Posterior cingulate gyrus (tissue), 11 donors: ENCODE results near the gene FOXA3.

Source experiments
- DNase-seq, 10 donors: peaks; one replicate each; pipeline versions ENCODE4 v3.0.0 to v3.0.0-alpha.2; 2020 to 2021; ENCODE audit warnings: mixed read lengths in 3 of 10
- intact Hi-C: fragments of 100-400 bp; cut with DNase I; formaldehyde crosslinking; loops from one replicate; pipeline ENCODE4 v1.15.1; 2023

Gene FOXA3

DNA sequence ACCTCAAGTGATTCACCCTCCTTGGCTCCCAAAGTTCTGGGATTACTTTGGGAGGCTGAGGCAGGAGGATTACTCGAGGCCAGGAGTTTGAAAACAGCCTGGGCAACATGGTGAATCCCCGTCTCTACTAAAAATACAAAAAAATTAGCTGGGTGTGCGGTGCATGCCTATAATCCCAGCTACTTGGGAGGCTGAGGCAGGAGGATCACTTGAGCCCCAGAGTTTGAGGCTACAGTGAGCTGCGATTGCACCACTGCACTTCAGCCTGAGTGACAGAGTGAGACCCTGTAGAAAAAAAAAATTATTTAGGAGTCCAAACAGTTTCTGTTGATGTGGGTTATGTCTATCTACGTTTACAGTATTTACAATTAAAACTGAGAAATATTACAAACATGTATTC lies 6.7 kb downstream of the FOXA3 start:
- intact Hi-C loops: no loop called here
- no peak for DNase-seq

DNA sequence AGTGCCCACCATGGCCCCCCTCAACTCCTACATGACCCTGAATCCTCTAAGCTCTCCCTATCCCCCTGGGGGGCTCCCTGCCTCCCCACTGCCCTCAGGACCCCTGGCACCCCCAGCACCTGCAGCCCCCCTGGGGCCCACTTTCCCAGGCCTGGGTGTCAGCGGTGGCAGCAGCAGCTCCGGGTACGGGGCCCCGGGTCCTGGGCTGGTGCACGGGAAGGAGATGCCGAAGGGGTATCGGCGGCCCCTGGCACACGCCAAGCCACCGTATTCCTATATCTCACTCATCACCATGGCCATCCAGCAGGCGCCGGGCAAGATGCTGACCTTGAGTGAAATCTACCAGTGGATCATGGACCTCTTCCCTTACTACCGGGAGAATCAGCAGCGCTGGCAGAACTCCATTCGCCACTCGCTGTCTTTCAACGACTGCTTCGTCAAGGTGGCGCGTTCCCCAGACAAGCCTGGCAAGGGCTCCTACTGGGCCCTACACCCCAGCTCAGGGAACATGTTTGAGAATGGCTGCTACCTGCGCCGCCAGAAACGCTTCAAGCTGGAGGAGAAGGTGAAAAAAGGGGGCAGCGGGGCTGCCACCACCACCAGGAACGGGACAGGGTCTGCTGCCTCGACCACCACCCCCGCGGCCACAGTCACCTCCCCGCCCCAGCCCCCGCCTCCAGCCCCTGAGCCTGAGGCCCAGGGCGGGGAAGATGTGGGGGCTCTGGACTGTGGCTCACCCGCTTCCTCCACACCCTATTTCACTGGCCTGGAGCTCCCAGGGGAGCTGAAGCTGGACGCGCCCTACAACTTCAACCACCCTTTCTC lies 8.2 kb downstream of the FOXA3 start:
- intact Hi-C loops: no loop called here

DNA sequence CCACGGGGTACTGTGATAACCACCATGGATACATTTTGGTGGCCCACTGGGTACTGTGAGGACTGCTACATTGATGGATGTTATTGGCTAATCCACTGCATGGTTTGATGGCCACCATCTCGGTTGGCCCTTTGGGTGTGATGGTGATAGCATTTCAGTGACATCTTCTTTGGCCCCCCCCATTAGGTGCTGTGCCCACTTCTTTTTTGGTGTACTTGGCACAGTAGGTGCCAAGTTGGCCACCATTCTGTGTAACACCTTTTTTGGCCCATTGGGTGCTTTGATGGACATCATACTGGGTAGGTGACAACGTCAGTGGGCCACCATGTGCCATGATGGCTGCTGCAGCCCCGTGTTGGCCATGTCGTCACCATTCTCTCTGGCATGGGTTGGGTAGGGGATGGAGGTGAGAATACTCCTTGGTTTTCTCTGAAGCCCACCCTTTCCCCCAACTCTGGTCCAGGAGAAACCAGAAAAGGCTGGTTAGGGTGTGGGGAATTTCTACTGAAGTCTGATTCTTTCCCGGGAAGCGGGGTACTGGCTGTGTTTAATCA lies 9.2 kb downstream of the FOXA3 start:
- no peak for DNase-seq
- intact Hi-C loops: no loop called here

More for the DNA sequence above, 8.2 kb downstream of the FOXA3 start:
- DNase-seq: no peak

DNA sequence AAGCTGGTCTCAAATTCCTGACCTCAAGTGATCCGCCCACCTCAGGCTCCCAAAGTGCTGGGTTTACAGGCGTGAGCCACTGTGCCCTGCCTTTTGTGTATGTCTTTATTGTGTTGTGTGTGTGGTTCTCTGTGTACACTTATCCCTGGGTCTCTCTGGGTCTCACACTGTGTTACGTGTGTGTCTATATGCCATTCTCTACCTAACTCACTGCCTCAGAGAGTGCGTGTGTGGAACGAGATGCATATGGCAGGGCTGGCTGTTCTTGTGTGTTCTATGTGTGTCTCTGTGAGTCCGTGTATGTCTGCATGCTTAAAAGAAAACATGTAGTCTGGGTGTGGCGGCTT lies 10.5 kb downstream of the FOXA3 start:
- intact Hi-C loops: no loop called here
- no peak for DNase-seq

DNA sequence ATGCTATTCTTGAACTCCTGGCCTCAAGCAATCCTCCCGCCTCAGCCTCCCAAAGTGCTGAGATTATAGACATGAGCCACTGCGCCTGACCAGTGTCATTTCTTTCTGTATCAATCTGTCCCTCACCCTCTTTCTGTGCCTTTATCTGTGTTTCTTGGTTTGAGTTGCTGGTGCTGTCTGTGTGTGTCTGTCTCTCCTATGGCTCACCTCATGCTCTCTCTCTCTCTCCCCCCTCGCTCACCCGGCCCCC lies 12.0 kb downstream of the FOXA3 start:
- DNase-seq: no peak
- intact Hi-C loops: no loop called here

DNA sequence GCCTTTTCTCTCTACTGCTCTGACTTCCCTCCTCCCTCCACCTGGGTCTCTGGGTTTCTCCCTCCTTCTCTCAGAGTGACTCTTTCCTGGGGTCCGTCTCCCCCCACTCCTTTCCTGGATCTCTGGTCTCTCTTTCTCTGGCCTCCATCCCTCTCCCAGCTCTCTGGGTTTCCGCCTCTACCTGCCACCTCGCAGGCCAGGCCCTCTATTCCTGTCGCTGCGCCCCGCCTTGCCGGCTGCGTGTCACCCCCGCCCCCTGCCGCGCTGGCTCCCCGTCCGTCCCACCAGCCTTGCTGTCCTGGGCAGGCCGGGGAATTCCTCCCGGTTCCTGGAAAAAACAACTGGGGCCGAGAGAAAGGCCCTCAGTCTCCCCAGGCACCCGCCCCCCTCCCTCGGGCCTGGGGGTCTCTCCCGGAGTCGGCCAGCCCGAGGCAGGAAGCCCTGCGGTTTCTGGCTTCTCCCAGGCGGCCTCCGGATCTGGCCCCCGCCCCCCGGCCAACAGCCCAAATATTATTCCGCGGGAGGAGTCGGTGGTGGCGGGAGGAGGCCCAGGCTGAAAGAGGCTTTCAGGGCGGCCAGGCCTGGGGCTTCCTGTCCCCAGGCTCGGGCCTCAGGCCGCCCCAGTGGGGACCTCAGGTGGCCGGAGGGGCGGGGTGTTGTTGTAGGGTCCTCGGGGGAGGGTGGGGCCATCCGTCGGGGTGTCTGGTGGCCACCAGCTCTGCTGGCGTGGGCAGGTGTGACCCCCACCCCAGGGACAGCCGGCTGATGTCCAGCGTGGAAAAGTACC lies 12.5 kb downstream of the FOXA3 start:
- intact Hi-C loops: no loop called here
- DNase-seq: no peak

DNA sequence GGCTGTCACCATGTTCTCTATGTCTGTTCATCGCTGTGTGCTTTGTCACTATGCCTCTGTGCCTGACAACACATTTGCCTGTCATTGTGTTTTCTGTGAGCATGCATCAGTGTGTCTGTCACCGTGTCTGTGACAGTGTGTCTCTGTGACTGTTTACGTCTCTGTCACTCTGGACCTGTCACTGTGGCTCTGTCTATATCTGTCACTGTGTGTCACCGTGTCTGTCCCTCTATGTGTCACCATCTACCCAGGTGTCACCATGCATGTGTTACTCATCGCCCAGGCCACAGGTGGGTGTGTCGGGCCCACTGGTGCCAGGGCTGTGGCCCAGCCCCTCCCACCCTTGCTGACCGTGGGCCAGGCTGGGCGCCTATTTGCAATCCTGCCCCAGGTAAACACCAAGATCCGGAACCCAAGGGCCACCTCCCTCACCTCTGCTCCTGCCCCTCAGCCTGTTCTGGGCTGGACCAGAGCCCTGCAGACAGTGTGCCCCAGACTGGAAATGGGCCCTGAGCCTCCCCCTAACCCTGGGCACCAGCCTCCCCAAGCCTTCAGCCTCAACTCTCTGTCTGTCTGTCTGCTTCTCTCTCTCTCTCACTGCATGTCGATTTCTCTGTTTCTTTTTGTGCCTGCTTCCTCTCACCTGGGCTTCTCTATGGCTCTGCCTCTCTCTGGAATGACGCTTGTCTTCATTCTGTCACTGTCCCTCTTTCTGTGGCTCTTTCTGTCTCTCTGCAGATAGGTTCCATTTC lies 14.1 kb downstream of the FOXA3 start:
- DNase-seq: peak in 1 of 10 donors; percentile 41
- intact Hi-C loops: no loop called here

DNA sequence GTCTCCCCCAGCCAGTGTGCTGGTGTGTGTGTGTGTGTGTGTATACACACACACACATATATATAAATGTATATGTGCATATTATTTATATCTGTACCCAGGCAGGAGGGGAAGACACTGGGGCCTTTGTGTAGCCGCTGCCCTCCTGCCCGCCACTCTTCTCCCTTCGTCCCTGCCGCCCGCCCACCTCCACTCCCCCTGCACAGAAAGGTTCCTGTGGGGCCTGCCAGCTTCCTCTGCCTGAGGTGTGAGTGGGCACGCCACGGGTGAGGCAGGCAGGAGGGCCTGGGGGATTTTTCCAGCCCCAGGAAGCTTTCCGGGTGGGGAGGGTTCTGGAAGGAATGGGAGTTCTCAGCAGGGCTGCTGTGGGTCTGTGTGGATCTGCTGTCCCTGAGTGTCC lies 14.9 kb downstream of the FOXA3 start:
- intact Hi-C loops: no loop called here
- DNase-seq: peak in 1 of 10 donors; percentile 48

DNA sequence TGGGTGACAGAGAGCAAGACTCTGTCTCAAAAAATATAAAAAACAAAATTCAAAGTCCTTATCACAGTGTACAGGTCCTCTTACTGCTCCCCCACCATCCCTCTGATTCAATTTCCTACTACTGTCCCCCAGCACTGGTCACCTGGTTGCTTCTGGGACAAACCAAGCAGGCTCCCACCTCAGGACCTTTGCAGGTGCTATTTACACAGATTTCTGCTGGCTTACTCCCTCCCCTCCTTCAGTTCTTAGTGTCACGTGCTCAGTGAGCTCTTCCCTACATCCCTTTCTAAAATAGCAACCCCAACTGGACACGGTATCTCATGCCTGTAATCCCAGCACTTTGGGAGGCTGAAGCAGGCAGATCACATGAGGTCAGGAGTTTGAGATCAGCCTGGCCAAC lies 15.8 kb downstream of the FOXA3 start:
- DNase-seq: no peak
- intact Hi-C loops: no loop called here

DNA sequence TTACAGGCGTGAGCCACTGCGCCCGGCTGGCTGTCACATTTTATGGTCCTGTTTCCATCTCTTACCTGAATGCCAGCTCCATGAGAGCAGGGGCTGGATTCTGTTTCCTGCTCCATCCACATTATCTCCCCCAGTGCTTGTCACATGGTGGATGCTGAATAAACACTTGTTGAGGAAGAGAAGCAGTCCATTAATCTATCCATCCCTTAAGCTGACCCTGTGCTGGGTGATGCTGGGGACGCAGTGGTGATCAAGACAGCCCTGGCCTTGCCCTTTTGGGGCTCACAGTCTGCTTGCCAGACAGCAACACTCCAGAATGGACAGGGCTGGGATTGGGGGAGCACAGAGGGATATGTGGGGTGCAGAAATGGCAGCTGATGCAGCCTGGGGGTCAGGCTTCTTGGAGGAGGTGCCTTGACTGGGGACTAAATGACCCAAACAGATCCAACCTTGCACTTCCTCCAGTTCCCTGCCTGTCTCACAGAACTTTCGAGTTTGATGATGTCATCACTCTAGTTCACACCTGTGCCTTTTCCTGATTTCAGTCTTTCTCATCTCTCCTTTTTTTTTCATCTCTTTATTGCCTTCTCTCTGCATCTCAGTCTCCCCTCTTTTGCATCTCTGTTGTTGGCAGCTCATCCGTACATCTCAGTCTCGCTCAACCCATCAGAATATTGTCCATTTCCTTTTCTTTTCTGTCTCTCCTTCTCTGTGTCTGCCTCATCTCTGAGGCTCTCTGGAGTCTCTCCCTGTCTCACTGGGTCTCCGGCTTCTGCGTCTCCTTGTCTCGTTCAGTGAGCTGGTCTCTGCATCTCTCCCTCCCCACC lies 17.2 kb downstream of the FOXA3 start:
- intact Hi-C loops: no loop called here
- DNase-seq: no peak

DNA sequence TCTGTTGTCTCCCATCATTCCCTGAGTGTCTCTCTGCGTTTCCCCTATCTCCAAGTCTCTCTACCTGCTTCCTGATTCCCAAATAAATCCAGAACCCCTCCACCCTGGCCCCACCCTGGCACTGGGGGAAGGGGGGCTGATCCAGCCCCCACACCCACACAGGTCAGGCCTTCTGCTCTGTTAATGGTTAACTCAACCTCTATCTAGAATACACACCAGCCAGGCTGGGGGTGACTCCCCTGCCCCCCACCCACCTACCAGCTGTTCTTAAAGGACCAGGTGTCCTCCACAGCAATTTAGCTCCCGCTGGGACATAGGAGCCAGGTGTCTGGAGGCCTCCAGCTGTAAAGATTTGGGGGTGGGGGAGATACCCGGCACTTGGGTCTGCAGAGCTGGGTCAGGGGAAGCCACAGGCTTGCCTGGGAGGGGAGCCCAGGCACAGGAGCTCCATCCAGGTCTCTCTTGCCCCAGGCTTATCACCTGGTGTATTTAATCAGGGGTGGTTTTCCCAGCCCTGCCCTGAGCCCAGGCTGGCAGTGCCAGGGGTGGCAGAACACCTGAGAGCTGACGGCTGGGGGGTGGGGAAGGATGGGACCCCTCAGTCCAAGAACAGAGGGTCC lies 17.9 kb downstream of the FOXA3 start:
- intact Hi-C loops: no loop called here
- DNase-seq: no peak

DNA sequence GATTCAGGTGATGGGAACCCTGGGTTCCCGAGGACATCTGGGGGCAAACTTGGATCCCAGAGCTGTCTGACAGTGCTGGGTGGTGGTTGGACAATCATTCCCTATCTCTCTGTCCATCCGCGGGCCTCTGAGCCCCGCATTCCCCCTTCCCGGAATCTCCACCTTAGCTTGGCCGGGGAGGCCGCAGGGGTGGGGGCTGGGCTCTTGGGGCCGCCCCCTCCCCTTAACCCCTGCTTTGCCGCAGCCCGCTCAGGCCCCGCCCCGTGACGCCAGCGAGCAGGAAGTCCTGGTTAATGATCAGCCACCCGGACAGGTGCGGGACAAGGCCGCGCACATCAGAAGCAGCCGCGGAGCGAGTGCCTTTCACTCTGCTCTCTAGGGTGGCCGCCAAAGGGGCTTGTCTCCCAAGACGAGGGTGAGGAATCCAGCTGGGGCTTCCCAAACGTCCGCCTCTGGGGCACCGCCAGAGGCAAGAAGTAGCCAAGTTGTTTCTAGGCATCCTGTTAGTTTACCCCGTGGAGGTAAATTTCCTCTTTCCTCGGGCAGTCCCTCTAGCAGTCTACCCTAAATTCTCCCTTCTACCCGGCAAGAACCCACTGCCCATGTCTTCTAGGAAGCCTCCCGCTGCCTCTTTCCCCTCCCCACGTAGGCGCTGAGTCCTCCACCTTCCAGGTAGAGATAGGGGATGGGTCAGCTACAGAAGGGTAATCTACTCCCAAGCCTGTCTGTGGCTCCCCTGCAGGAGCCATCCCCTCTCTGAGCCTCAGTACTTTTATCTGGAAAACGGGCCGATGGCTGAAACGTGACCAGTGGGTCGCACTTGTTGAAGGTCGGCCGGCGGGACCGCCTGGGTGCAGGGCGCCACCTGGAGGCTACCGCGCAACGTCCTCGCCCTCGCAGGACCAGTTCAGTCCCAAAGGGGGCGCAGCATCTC lies 18.8 kb downstream of the FOXA3 start:
- intact Hi-C loops: no loop called here

DNA sequence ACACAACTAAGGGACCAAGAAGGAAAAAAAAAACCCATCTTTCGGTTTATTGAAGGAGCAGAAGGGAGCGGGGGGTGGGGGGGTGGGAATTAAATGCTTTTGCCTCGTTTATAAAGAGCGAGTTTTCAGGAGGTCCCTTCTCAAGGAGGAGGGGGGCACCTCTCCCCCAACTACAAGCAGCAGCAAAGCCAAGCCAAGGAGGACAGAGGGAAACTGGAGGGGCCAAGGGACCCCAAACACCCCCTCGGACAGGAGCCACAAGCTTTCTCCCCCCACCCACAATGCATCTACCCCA lies 19.4 kb downstream of the FOXA3 start:
- intact Hi-C loops: no loop called here
- DNase-seq: no peak

More for the DNA sequence above, 18.8 kb downstream of the FOXA3 start:
- DNase-seq: peak; percentile 26 to 96 (median 66)

DNA sequence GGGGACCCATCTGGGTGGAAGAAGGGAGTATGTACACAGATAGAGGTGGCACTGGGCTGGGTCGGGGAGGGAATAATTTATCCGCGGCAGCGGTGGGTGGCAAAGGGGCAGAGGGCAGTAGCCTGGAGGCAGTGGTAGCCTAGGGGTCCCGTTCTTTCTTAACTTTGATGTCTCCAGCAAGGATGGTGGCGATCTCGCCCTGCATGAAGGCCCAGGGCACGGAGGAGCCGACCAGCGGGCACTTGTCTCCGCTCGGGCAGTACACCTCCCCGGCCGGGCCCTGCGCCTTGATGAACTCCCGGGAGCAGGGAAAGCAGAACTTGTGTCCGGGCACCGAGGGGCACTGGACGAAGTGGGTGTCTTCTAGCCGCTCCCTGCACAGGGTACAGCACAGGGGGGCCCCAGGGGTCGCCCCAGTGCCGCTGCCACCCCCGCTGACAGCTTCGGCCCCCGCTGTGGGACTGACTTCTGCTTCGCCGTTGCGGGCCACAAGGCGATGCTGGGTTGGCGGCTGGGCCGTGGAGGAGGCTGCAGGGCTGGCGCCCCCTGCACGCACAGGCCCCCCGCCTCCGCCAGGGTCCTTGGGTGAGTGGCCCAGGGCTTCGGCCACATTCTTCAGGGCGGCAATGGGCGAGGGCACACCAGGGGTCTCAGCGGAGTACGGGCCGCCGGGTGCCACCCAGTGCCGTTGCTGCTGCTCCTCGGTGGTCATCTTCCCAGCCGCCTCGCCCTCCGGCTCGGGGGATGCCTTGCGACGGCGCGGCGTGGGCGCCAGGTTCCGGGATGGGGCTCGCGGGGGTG lies 20.0 kb downstream of the FOXA3 start:
- DNase-seq: peak in 1 of 10 donors; percentile 87
- intact Hi-C loops: no loop called here

DNA sequence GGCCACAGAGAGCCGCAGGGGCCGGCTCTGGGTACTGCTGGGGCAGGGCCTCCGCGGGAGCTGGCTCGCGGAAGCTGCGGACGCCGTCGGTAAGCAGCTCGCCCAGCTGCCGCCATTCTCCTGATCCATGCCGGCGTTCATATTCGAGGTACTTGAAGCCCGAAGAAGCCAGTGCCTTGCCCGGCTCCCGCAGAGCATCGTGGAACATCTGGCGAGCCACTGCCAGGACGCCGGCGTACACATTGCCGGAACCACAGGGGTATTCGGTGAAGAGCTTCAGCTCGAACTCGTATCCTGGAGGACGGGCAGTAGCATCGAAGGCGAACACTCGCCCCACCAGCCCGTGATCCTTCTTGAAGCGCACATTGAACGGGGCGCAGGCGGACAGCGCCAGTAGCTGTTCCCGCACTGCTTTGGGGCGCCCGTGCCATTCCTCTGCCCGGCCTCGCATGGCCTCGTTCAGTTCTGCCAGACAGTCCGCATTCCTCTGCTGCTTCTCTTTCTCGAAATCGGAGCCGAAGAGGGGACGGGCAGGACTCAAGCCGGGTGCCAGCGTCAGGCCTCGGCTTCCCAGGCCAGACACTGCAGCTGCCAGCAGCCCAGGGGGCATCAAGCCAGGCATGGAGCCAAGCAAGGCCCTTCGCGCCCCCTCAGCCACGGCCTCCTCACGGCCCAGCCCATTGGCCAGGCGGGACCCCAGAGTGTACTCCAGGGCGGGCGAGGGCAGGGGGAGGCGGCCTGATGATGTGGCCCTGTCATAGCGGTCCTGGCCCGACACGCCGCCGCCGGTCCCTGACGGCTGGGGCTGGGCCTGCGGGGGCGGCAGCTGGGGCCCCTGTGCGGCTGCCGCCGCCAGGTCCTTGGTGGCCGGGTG lies 20.8 kb downstream of the FOXA3 start:
- DNase-seq: no peak
- intact Hi-C loops: no loop called here

DNA sequence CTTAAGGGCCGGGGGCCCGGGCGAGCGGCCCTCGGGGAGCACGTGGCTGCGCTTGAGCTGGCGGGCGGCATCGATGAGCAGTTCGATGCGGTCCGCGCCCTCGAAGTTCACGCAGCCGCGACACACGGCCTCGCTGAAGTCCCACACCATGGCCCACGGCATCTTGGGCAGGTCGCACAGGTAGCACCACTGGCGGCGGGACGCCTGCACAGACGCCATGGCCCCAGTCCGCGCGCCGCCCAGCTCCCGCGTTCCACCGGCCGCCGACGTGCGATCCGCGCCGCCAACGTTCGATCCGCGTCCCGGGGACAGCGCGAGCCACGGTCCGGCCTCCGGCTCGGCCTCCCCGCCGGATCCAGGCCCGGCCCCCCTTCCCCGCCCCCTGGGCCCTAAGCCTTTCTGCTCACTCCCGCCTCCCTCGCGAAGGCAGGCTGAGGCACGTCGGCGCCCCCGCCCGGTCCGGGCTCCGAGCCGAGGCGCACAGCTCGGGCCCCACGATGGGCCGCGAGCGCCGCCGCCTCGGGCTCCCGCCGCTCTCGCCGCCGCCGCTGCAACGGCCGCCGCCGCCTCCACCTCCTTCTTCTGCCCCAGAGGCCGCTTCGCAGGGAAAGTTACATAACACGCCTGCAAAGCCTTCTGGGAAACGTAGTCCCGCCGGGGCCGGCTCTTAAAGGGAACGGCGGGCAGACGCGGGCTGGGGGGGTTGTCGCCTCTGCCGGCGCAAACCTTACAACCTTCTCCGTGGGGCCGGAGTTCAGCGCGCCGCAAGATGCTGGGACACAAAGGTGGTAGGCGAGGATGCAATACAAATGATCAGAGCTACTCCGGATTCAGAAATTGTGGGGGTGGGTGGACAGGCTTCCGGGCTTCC lies 21.7 kb downstream of the FOXA3 start, which contains the start of gene IRF2BP1:
Gene IRF2BP1, minus strand, starts transcription at position 586 of the 871 bp plus-strand sequence. Its CDS starts 367 bp downstream, at position 219.
- intact Hi-C loops: loop anchor here (2.0 kb wide), 3 partner anchors 17 to 131 kb away; partner anchors contain the start of genes MYPOP and SYMPK
- peak; percentile 87 to 99 (median 92) for DNase-seq
